Embryonic facial prominence (tissue), 1 donor: Measurements from ENCODE around the gene ATG2A.

Experiments
- DNase-seq: peaks from one replicate; pipeline ENCODE4 v3.0.0-alpha.2; 2016; ENCODE audit errors: extremely low spot score

ATG2A gene

GRCh38 chr11:64870176-64870892, 46.7 kb downstream of the ATG2A start:
- no peak for DNase-seq

DNA sequence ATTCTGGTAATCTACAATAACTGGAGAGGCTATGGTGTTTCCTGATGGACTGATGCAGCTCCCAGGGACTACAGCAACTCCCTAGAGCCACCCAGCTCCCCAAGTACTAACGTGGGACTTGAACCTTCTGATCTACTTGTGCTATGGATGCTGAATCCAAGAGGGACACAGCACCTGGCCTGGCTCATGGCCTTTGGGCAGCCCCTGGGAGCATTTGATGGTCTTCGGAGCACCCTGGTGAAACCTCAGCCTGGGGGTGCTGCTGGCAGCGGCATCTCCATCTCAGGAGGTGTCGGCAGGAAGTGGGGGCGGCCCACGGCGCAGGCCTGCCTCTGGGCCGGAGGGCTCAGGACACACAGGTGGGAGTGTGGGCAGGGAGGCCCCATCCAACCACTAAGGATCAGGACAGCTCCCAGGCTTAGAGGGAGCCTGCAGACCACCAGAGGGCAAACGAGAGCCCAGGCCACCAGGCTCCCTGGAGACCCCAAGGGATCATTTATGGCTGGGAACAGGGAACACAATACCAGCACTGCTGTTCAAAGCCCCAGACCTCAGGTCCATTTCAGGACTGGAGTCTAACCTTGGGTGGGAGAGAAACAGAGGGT, 47.3 kb downstream of the ATG2A start:
- no peak for DNase-seq

- DNase-seq, result no peak
Measured at GRCh38 chr11:64868904-64869570, 48.0 kb downstream of the ATG2A start.

DNA sequence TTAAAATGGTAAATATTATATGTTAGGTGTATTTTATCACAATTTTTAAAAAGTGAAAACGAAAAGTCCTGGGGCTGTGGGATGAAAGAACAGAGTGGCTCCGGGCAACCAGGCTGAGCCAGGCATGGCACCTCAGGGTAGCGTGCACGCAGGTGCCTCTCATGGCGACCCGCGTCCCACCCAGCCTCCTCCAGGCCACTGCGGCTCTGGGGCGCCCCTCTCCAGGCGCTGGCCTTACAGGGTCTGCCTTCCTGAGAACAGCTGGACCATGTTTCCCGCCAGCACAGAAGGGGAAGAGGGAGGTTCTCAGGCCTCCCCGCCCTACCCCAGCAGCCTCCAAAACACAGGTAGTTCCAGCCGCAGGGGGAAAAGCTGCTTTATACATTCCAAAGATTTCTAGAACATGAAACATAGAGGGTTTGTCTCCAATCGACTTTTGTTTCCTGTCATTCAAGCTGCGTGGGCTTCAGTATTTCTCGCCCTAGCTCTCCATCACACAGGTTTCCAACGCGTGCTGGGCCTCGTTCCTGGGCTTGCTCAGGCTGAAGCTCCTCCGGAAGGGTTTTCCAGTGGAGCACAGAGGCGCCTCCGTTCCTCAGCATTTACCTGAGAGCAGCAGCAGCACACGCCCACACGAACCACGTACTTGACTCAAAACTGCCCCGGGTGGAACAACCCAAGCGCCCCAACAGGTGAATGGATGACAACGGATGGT, 49.1 kb downstream of the ATG2A start:
- DNase-seq, result no peak

DNA sequence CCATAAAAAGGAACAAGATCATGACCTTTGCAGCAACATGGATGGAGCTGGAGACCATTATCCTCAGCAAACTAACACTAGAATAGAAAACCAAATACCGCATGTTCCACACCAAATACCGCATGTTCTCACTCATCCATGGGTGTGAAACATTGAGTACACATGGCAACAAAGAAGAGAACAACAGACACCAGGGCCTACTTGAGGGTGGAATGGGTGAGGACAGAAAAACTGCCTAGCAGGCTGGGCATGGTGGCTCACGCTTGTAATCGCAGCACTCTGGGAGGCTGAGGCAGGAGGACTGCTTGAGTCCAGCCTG, 50.9 kb downstream of the ATG2A start:
- DNase-seq, result no peak

- no peak for DNase-seq
Measured at GRCh38 chr11:64865286-64866172, 51.5 kb downstream of the ATG2A start.

GRCh38 chr11:64864473-64865285, 52.3 kb downstream of the ATG2A start:
- DNase-seq, result no peak

GRCh38 chr11:64864135-64864472, 52.9 kb downstream of the ATG2A start:
- DNase-seq, result no peak

DNA sequence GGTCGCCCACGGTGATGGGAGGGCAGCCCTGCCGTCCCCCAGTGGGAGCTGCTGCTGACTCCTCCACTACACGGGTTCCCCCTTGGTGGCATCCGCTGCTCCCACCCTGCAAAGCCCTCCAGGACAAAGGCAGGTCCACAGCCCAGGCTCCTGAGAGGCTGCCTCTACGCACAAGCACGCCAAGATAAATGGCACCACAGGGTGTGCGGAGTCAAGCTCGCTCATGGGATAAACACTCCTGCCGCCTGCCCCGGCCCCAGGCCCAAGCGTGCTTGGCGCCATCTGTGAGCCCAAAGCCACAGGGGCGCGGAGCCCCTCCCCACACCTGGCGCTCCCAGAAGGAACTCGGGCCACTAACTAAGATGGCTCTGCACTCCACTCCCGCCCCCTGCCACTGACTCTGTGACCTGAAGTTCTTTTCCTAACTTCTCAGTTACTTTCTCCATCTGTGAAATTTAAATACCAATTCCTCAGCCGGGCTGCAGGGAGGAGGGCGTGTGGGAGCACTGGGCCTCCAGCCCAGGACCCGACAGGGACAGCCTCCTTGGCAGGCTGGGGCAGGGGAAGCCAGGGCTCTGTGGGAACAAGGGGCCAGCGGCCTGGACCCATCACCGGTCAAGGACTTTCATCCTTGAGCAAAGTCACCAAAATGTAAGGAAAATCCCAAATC, 53.5 kb downstream of the ATG2A start:
- no peak for DNase-seq

- DNase-seq, result no peak
Measured at GRCh38 chr11:64862987-64863390, 54.0 kb downstream of the ATG2A start.

DNA sequence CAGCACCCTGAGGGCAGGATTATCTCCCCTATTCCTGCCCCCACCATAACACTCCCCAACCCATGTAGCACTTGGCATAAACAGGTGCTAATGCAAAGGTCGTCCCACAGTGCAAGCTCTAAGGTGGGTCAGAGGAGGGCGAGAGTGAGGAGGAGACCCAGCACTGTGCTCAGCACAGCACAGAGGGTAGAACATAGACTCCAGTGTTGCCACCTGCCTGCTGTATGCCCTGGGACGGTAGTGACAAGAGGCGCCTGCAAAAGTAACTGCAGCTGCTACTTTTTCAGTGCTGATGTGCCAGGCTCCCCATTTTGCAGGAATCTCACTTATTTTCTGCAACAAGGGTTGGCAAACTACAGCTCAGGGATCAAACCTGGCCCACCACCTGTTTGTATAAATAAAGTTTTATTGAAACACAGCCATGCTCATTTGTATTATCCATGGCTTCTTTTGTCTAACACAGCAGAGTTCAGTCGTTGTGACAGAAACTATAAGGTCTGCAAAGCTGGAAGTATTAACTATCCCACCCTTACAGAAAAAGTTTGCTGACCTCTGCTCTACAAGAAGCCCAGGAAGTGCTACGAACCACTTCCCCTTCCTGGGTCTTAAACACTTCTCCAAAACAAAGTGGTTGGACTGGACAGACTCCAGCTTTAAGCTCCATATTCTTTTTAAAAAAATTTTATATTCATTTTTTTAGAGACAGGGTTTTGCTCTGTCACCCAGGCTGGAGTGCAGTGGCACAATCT, 55.6 kb downstream of the ATG2A start:
- no peak for DNase-seq

- DNase-seq, result no peak
Measured at GRCh38 chr11:64859542-64860414, 57.2 kb downstream of the ATG2A start.

DNA sequence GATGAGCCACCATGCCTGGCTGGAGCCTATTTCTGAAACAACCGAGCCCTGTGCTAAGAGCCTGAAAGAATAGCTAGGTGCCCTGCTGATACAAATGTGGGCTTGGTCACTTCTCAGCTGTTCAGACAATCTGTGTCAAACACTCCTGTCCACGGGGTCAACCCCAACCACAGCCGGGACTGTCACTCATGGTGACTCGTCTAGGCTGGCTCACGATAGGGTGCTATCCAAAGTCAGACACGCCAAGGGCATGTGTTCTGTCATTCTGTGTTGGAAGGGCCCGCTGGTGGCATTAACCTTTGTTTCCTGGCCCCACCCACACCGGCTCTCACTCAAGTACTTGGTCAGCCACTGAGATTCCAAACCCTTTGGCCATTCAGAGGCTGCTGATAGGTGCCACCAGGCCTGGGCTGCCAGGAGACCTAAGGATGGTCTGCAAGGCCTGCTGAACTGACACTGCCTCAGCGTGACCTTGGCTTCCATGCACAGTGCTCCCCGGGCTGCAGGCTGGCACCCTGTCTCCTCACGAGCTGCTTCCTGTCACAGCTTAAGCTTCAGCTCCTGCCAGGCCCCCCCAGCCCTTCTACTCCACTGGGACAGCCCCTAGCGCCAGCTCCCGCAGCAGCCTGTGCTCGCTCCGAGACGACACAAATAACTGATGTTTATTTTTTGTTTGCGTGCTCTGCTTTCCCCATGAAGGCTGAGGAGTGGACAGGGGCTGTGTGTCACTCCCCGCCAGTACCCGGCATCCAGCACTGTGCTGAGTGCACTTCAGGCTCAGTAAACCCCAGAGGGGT, 58.3 kb downstream of the ATG2A start:
- no peak for DNase-seq

DNA sequence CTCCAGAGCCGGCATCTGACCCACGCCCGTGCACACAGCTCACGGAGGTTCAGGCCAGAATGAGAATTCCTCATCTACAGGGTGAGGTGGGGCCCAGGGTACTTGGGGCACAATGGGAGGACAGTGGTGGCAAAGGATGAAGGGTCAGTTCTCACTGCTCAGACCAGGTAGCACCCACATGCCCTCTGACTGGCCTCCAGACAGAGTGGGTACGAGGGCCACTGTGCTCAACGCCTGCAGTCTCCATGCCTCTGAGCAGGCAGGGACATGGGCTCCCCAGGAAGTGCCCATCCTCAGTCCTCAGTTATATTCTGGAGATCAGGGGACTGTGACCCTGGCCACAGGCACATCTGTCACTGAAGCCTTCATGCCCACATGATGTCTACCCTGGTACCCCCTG, 59.5 kb downstream of the ATG2A start:
- no peak for DNase-seq

DNA sequence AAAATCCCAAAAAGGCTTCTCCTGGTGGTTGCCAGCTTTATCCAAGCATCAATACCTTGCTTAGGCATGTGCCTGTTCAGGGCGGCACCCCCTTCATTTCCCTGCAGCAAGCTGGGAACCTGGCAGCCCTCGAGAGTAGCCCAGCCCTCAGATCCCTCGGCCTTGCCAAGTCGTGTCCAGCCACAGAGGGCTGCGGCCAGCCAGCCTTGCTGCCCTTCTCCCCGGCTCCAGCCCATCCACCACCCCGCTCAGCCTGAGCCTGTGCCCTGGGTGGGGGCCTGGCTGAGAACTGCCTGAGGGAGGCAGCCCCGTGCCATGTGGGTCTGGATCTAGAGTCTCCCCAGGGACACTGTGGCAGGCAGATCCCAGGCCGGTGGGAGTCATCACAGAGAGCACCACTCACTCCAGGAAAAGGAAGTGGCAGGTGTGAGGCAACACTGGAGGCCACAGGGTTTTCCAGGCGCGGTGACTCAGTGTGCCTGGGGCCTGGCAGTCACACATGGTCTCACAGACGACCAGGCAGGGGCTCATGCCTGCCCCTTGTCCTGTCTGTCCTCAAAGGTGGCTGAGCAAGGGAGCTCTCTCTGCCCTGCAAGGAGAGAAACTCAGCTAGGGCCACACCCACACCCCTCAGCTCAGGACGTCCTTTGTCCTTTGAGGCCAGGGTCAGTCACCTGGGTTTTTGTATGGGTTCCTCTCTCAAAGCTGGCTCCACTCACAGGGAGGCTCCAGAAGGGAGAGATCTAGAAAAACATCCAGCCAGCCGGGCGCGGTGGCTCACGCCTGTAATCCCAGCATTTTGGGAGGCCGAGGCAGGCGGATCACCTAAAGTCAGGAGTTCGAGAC, 60.4 kb downstream of the ATG2A start:
- no peak for DNase-seq

- no peak for DNase-seq
Measured at GRCh38 chr11:64855596-64856304, 61.3 kb downstream of the ATG2A start.
